Spleen (tissue), 11 donors: ENCODE results near the gene KLHL34. TPM values are rescaled to one million over a fixed set of nuclear protein-coding genes. Genes with fewer than 3 reads are reported as not detected.
A peak's percentile ranks its signal among the peaks of the same experiment; 100 is the strongest.

Source experiments
- DNase-seq: peaks from one replicate; pipeline ENCODE4 v3.0.0-alpha.2; 2020
- H3K27ac ChIP-seq, 8 donors: fragments of 200-600 bp; sonication (generic) in 7 of 8; 1 replicate in 4 of 8; 2 replicates in 4 of 8; pipeline versions ENCODE4 v1.5.0 to v1.8.0; 2016 to 2021; ENCODE audit warnings: inconsistent platforms in 4 of 8, mild to moderate bottlenecking in 4 of 8, moderate library complexity in 1 of 8
- H3K27me3 ChIP-seq, 7 donors: fragments of 200-600 bp; sonication (generic) in 6 of 7; replicated peaks in 1 of 7; 1 replicate in 4 of 7; 2 replicates in 3 of 7; pipeline versions ENCODE4 v1.5.0 to v1.8.0; 2016 to 2021; ENCODE audit warnings: inconsistent platforms in 3 of 7, mild to moderate bottlenecking in 1 of 7
- H3K36me3 ChIP-seq, 6 donors: fragments of 200-600 bp; sonication (generic) in 5 of 6; 1 replicate in 4 of 6; 2 replicates in 2 of 6; pipeline versions ENCODE4 v1.5.0 to v1.8.0; 2016 to 2021; ENCODE audit warnings: inconsistent platforms in 2 of 6
- H3K4me1 ChIP-seq, 6 donors: fragments of 200-600 bp; sonication (generic) in 5 of 6; 1 replicate in 3 of 6; 2 replicates in 3 of 6; pipeline versions ENCODE4 v1.5.0 to v1.8.0; 2016 to 2021; ENCODE audit warnings: inconsistent platforms in 3 of 6
- H3K4me3 ChIP-seq, 8 donors: fragments of 200-600 bp; sonication (generic) in 7 of 8; 1 replicate in 4 of 8; 2 replicates in 4 of 8; pipeline versions ENCODE4 v1.5.0 to v1.8.0; 2016 to 2021; ENCODE audit warnings: inconsistent platforms in 4 of 8, mild to moderate bottlenecking in 4 of 8, moderate library complexity in 2 of 8
- H3K9me3 ChIP-seq, 8 donors: fragments of 200-600 bp; sonication (generic) in 7 of 8; 1 replicate in 4 of 8; 2 replicates in 4 of 8; pipeline versions ENCODE4 v1.5.0 to v1.8.0; 2016 to 2021; ENCODE audit warnings: inconsistent platforms in 4 of 8
- POLR2A ChIP-seq, 3 donors: fragments of 450-650 bp; IDR thresholded peaks; one replicate each; pipeline ENCODE4 v1.5.1; 2017; ENCODE audit warnings: antibody characterized with exemption in 3 of 3, mild to moderate bottlenecking in 1 of 3
- POLR2AphosphoS5 ChIP-seq, 3 donors: sonication (generic); formaldehyde crosslinking; IDR thresholded peaks; one replicate each; pipeline ENCODE4 v1.5.1; 2017; ENCODE audit warnings: antibody characterized with exemption in 3 of 3
- WGBS, 5 donors: extraction: QIAGEN DNeasy Blood & Tissue Kit in 3 of 5; methylation state at CpG; one replicate each; pipeline versions ENCODE4 v1.1.5 to v1.1.7; 2013 to 2018; 5-methylcytosine and 5-hydroxymethylcytosine counted together
- intact Hi-C: fragments of 100-400 bp; cut with DNase I; formaldehyde crosslinking; loops from one replicate; pipeline ENCODE4 v1.15.0; 2023; ENCODE audit warnings: low total_unique reads
- polyA plus RNA-seq, 3 donors: library from polyadenylated mRNA; stranded (reverse); fragments of 200-250 nt; gene quantifications; one replicate each; pipeline ENCODE4 v1.2.1, GENCODE V29; 2013
- total RNA-seq, 7 donors: library from RNA; depleted of rRNA in 3 of 7; stranded (reverse); fragments of >200 nt in 3 of 7; fragmentation: NEBNext Ultra II Directional in 4 of 7; extraction: Animal tissue kit (Norgen Biotek cat#: 25700) in 4 of 7; gene quantifications; one replicate each; pipeline versions ENCODE4 v1.1.0 to v1.2.1, GENCODE V29; 2016 to 2021
- TF ChIP-seq, protein P1 (sequence below), 11 experiments: fragments of 200-600 bp in 7 of 11; fragments of 450-650 bp in 4 of 11; sonication (generic) in 4 of 11; IDR thresholded peaks in 8 of 11; conservative IDR thresholded peaks in 3 of 11; 1 replicate in 7 of 11; 2 replicates in 4 of 11; pipeline versions ENCODE4 v1.4.0 to v1.8.0; 2016 to 2021; ENCODE audit warnings: antibody characterized with exemption in 11 of 11, inconsistent platforms in 4 of 11, mild to moderate bottlenecking in 1 of 11
- donor health status: healthy with polysubstance abuse.
- donor health status: DM: no; HTN: no; CAD: no; lungs with moderate emphysema.
- donor health status: DM: no; HTN: no; CAD: no.
- donor health status: Bipolar disorder and iron deficiency.
- donor health status: healthy.
- donor health status: DM: no; HTN: no; CAD: no.
- donor health status: DM: yes; HTN: yes; CAD: no.

KLHL34 gene
- total and polyA plus RNA-seq, 10 donors, result 0.14 to 0.63 (median 0.37) TPM; not detected in 2

GRCh38 chrX:21657318-21658151 is 595 bp downstream of the KLHL34 start:
- peak; percentile 71 for DNase-seq
- no peak overlapping the region for H3K27ac ChIP-seq
- peak overlapping the region in 7 of 8 donors; percentile 9 to 52 (median 23) for H3K4me3 ChIP-seq
- intact Hi-C loops, result no loop called here
- H3K36me3 ChIP-seq, result no peaks in the 10 kb centered on the region
- TF ChIP-seq POLR2AphosphoS5 (IDR thresholded peaks at IDR 0.05), result no peak
- TF ChIP-seq POLR2A (IDR thresholded peaks at IDR 0.05), result no peak
- TF ChIP-seq, protein P1, sequence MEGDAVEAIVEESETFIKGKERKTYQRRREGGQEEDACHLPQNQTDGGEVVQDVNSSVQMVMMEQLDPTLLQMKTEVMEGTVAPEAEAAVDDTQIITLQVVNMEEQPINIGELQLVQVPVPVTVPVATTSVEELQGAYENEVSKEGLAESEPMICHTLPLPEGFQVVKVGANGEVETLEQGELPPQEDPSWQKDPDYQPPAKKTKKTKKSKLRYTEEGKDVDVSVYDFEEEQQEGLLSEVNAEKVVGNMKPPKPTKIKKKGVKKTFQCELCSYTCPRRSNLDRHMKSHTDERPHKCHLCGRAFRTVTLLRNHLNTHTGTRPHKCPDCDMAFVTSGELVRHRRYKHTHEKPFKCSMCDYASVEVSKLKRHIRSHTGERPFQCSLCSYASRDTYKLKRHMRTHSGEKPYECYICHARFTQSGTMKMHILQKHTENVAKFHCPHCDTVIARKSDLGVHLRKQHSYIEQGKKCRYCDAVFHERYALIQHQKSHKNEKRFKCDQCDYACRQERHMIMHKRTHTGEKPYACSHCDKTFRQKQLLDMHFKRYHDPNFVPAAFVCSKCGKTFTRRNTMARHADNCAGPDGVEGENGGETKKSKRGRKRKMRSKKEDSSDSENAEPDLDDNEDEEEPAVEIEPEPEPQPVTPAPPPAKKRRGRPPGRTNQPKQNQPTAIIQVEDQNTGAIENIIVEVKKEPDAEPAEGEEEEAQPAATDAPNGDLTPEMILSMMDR (IDR thresholded peaks at IDR 0.05 in 8 of 11, conservative IDR thresholded peaks at IDR 0.05 in 3 of 11), result no peak
- H3K27me3 ChIP-seq, result peaks cover 0 to 40% (median 25%) of the 10 kb centered on the region in 7 donors
- H3K9me3 ChIP-seq, result peaks cover 0 to 7% (median 0%) of the 10 kb centered on the region in 8 donors
- 37 to 63% (median 50%) methylated on average over 35 to 57 of the region's 57 CpGs; no CpG with 5 or more reads in 1 of the 5 donors for WGBS, 5 donors
- H3K4me1 ChIP-seq, result peaks cover 0 to 8% (median 0%) of the 10 kb centered on the region in 6 donors

DNA sequence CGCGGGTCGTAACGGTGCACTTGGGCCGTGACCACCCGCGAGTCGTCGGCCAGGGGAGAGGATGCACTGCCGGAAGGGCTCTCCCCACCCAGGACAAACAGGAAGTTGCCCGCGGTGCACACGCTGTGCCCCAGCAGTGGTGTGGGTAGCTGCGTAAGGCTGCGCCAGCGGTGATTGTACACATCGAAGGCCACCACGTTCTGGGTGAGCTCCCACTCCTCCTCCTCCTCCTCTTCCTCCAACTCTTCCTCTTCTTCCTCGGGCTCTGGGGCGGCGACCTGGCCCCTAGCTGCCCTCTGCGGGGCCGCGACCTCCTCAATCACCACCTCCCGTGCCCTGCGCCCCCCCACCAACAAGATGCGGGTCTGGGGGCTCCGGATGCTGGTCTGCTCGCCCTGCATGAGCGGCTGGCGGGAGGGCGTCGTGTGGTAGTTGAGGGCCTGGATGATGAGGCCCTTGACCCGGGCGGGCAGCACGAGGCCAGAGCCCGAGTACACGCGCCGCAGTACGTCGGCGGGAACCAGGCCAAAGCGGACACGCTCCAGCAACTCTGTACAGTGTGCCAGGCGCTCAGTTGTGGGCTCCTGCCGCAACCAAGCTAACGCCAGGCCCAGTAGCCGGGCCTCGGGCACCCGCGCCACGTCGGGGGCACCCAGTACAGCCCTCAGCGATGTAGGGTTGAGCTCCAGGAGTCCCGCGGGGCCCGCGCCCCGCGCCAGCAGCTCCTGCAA is 1.4 kb downstream of the KLHL34 start:
- TF ChIP-seq, protein P1 (IDR thresholded peaks at IDR 0.05 in 8 of 11, conservative IDR thresholded peaks at IDR 0.05 in 3 of 11), result no peak
- TF ChIP-seq POLR2A (IDR thresholded peaks at IDR 0.05), result no peak
- TF ChIP-seq POLR2AphosphoS5 (IDR thresholded peaks at IDR 0.05), result no peak
- Histone ChIP-seq H3K9me3 (peaks cover 0 to 7% (median 0%) of the 10 kb centered on the region in 8 donors), H3K4me3 (peak overlapping the region in 5 of 8 donors; percentile 8 to 51 (median 19)), H3K36me3 (no peaks in the 10 kb centered on the region), H3K27ac (peak overlapping the region in 4 of 8 donors; percentile 51 to 70 (median 56)), H3K4me1 (peaks cover 0 to 8% (median 0%) of the 10 kb centered on the region in 6 donors), H3K27me3 (peaks cover 0 to 34% (median 25%) of the 10 kb centered on the region in 7 donors)
- intact Hi-C loops, result no loop called here
- peak; percentile 72 for DNase-seq
- WGBS, 5 donors, result 12 to 66% (median 48%) methylated on average over 14 to 61 of the region's 61 CpGs

DNA sequence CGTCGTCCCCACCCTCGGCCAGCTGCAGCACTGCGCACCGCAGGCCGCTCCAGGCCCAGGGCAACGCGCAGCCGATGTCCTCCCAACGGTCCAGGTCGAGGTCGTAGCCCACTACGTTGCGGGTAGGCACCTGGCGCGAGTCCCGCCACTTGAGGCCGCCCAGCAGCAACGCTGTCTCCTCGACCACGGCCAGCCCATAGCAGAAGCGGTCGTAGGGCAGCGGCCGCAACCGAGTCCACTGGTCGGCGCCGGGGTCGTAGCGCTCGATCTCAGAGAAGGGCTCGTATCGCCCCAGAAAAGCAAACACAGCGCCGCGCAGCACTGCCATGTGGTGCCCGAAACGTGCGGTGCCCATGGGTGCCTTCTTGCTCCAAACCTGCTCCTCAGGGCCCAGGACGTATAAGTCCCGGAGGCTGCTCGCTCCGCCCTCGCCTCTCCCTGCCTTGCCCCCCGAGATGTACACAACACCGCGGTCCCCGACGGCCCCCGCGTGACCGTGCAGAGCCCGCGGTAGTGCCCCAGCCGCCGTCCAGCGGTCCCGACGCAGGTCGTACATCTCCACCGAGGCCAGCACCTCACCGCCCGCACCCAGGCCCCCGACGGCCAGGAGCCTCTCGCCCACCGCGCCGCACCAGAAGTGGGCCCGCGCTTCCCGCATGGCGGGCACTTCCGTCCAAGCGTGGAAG is 2.1 kb downstream of the KLHL34 start:
- H3K4me3 ChIP-seq, result peak overlapping the region in 5 of 8 donors; percentile 8 to 51 (median 19)
- H3K4me1 ChIP-seq, result peaks cover 0 to 8% (median 0%) of the 10 kb centered on the region in 6 donors
- H3K27ac ChIP-seq, result peak overlapping the region in 6 of 8 donors; percentile 51 to 70 (median 57)
- peaks cover 0 to 33% (median 25%) of the 10 kb centered on the region in 7 donors for H3K27me3 ChIP-seq
- TF ChIP-seq POLR2AphosphoS5 (IDR thresholded peaks at IDR 0.05) (peak in 2 of 3 donors; percentile 33 to 63), POLR2A (IDR thresholded peaks at IDR 0.05) (no peak)
- 15 to 57% (median 27%) methylated on average over 12 to 76 of the region's 76 CpGs for WGBS, 5 donors
- intact Hi-C loops, result no loop called here
- DNase-seq, result peak; percentile 73
- no peaks in the 10 kb centered on the region for H3K36me3 ChIP-seq
- peaks cover 0 to 7% (median 0%) of the 10 kb centered on the region in 8 donors for H3K9me3 ChIP-seq

- no peak overlapping the region for H3K27ac ChIP-seq
- 63 to 93% (median 89%) methylated on average over 3 of the region's 3 CpGs for WGBS, 5 donors
- no peaks in the 10 kb centered on the region for H3K4me1 ChIP-seq
- no peaks in the 10 kb centered on the region for H3K36me3 ChIP-seq
- DNase-seq, result no peak
- TF ChIP-seq, protein P1 (IDR thresholded peaks at IDR 0.05 in 8 of 11, conservative IDR thresholded peaks at IDR 0.05 in 3 of 11), result no peak
- TF ChIP-seq POLR2AphosphoS5 (IDR thresholded peaks at IDR 0.05) (no peak), POLR2A (IDR thresholded peaks at IDR 0.05) (no peak)
- H3K4me3 ChIP-seq, result no peak overlapping the region
- intact Hi-C loops, result no loop called here
- no peaks in the 10 kb centered on the region for H3K9me3 ChIP-seq
- H3K27me3 ChIP-seq, result no peaks in the 10 kb centered on the region
Observed at GRCh38 chrX:21645886-21646285, 12.2 kb downstream of the KLHL34 start.
